GM18951 (cell line): ENCODE measurements around the gene CCL5.

ENCODE experiments used
- POLR2A ChIP-seq: IDR thresholded peaks from 4 replicates; pipeline ENCODE4 v1.6.1; 2011; ENCODE audit warnings: mild to moderate bottlenecking; ENCODE audit not compliant: insufficient read length, insufficient read depth; ENCODE audit errors: extremely low read depth
- in situ Hi-C: fragments of 300-500 bp; cut with MboI; formaldehyde crosslinking; loops from one replicate; pipeline ENCODE4 v1.12.0; 2022; ENCODE audit warnings: low sequenced_read_pairs, mixed read lengths, inconsistent platforms; ENCODE audit not compliant: unreplicated experiment

CCL5 gene

DNA sequence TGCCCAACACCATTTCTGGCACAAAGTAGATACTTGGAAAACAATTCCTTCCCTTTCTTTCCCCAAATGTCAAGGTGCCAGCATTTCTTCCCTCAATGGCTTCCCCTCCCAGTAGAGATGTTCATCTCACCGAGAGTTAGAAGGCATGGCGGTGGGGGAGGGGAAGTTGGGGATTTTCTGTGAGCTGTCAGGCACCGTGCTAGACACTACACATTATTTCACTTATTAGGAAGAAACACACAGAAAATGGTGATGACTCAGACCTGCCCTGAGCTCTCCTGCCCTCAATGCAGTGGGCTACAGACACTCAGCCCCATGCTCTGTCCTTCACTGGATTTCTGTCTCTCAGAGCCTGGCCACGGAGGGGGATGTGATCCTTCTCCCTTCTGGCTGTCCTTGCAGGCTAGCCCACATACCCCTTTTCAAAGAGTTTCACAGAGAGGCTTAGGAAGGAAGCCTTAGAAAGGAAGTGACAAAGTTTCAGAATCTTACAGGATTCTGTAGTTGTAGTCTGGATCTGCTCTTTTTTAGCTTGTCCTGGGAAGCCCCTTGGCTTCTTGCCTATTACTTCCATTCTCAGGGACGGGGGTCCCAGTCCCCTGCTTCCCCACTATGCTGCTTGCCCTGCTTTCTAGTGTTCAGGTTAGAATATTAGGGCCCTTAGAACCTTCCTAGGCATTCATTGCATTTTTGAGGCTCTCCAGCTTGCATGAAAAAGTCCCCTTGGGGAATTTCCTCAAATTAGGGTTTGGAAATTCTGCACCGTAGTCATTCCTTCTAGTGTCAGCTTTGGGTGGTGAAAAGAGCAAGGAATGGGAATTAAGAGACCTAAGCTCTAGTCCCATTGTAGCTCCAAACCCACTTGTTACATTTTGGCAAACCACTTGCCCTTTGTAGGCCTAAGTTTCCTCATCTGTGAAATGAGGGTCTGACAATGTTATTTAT, 12.2 kb upstream of the CCL5 start:
- TF ChIP-seq POLR2A = no peak
- in situ Hi-C loops = no loop called here

DNA sequence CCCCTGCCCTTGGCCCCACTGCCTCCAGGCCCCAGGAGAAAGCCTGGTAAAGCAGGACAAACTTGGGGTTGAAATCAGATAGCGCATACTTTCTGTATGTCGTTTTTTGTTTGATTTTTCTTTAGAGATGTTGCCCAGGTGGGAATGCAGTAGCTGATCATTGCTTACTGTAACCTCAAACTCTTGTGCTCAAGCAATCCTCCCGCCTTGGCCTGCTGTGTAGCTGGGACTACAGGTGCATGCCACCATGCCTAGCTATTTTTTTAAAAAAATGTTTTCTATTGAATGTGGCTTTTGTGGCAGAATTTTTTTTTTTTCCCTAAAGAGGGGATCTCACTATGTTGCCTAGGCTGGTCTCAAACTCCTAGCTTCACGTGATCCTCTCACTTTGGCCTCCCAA, 11.1 kb upstream of the CCL5 start:
- in situ Hi-C loops = no loop called here
- TF ChIP-seq POLR2A = no peak

DNA sequence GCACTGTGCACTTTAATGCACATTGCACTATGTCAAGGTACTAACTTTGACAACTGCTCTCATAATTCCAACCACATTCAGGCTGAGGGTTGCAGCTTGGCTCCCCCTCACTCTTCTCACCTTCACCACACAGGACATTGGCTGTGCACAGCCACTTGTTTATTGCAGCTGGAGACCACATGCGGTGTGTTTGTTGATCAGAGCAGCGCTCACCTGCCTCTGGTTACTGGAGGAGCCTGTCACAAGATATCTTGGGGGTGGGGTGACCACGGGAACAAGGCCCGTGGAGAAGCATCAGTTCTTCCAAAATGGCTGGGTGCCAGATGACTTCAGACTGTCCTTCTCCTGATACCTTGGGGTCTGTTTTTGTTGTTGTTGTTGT, 10.6 kb upstream of the CCL5 start:
- TF ChIP-seq POLR2A = no peak
- in situ Hi-C loops = no loop called here

DNA sequence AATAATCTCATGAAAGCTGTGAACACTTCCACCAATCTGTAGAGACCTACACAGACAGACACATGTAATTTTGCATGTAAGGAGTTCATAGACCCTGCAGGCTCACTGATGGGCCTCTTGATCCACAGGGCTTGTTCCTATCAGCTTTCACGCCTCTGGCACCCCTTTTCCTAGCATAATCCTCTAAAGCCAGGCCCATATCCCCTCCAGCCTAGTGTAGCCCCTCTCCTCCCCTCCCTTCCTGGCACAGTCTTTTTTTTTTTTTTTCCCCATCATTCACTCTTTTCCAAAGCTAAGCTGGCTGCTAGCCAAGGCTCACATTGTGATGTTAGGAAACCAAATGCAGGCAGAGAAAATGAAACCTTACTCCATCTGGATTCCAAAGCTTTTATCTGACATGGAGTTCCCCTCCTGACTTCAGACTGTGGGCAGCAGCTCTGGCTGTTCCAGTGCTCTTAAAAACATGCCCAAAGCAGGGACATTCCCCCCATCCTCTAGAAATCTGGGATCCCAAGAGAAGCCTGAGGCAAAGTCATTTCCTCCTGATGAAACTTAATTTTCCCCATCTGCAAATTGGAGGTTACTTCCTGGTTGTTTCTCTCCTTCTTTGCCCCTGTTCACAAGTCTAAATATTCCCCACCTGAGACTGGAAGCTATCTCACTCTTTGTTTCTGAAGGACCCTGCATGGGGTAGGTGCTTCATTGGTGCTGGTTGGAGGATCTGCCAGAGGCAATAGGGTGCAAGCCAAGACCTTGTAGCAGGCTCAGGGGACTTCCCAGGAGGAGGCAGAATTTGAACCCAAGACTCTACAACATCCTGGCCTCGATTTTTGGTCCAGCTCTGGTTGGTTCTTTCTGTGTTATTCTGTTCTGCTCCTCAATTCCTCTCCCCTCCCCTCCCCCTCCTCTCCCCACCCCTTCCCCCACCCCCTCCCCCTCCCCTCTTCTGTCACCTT, 9.9 kb upstream of the CCL5 start:
- in situ Hi-C loops = no loop called here
- no peak for TF ChIP-seq POLR2A

DNA sequence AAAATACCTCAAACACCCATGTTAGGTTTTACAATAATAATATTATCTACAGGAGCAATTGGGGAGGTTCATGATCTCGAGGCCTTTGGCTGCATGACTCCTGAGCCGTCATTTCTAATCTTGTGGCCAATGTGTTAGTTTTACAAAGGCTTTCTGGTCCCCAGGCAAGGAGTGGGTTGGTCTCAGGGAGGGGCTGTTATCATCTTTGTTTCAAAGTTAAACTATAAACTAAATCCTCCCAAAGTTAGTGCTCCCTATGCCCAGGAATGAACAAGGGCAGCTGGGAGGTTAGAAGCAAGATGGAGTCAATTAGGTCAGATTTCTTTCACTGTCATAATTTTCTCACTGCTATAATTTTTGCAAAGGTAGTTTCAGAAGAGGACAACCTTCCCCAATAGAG, 9.1 kb upstream of the CCL5 start:
- in situ Hi-C loops = no loop called here
- no peak for TF ChIP-seq POLR2A

DNA sequence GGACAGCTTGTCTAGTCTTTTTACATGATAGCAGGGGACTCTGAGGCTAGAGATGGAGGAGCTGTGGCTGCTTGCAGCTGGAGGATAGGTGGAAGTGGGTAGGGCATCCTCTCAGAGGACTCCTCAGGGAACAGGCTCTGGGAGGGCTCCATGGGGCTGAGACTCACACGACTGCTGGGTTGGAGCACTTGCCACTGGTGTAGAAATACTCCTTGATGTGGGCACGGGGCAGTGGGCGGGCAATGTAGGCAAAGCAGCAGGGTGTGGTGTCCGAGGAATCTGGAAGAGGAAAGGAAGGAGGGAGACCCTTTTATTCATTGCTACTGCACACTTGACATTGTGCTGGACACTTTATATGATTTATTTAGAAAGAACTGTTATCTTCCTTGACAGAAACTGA, 1.8 kb downstream of the CCL5 start:
- TF ChIP-seq POLR2A = no peak
- in situ Hi-C loops = no loop called here

DNA sequence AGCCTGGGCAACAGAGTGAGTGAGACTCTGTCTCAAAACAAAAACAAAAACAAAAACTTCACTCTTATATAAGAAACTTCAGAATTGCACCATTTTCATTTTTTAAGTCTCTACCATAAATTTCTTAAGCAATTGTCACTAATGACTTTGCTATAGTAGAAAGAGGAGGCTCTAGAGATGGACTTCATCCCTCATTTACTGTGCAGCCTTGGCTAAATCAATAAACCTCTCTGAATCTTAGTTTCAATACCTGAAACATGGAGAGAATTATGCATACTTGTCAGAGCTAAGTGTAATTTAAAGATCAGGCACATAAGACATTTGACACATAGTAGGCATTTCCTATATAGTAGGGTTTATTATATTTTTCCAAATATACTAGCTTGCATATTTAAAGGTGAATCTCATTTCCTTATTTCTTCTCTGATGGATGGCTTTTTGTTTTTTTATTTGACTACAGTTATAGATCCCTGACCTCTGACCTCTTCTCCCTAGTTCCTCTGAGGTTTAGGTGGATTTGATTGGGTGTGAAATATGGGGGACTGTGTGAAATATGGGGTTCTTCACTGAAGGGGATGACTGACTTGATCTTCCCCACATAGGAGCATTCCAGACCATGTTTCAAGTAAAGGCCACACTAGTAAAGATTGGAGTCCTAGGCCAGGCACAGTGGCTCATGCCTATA, 2.7 kb downstream of the CCL5 start:
- in situ Hi-C loops = no loop called here
- no peak for TF ChIP-seq POLR2A

DNA sequence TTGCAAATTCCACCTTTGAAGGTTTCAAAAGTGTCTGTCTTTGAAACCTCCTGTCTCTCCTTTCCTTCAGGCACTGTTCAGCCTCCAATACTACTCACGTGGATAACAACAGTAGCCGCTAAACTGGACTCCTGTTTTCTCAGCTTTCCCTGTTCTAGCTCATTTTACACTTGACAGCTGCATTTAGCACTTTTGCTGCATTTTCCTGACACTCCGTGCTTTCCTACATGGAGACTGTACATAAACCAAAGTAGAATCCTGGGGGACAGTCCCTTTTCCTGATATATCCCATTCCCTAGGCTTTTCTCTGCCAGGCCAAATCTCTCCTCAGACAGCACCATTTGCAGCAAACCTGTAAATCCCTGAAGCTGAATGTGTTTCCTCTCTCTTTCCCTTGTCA, 3.6 kb downstream of the CCL5 start:
- in situ Hi-C loops = no loop called here
- no peak for TF ChIP-seq POLR2A

DNA sequence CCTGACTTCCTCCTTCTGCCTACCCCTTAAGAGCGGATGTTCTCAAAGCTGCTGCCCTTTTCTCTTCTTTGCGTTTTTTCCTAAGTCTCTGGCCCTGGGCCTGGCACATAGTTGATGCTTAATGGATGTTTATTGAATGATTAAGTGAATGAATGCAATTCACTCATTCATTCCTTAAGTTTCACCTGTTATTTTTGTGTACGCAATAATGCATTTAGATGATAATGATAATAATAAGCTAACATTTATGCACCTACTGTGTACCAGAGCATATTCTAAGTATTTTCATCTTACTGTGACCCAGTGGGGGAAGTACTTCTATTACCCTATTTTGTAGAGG, 4.4 kb downstream of the CCL5 start:
- no peak for TF ChIP-seq POLR2A
- in situ Hi-C loops = no loop called here

DNA sequence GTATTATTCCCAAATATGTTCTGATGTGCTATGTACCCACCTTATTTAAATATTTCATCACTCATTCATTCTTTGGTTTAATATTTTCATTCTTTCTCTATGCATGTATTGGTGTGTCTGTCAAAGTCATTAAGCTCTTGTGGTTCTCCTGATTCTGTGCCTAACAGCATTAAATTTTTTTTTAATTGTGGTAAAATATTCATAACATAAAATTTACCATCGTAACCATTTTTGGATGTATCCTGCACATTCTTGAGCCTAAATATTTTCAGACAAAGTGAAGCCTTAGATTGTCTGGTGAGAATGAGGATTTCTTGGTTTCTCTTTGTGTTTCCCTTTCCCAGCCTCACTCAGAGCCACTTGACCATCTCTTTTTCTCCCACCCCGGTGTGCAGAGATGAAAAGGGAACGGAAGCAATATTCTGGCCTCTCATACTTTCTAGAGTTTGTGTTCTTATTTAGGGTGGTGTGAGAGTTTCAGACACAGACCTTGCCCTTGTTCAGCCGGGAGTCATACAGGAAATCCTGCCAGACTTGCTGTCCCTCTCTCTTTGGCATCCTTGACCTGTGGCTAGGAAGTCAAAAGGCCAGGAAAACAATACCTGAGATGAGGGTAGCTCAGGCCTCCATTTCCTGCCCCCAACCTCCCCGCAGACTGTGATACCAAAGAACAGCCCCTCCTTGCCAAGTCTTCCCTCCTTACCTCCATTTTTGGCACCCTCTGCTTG, 4.9 kb downstream of the CCL5 start:
- TF ChIP-seq POLR2A = no peak
- in situ Hi-C loops = no loop called here

DNA sequence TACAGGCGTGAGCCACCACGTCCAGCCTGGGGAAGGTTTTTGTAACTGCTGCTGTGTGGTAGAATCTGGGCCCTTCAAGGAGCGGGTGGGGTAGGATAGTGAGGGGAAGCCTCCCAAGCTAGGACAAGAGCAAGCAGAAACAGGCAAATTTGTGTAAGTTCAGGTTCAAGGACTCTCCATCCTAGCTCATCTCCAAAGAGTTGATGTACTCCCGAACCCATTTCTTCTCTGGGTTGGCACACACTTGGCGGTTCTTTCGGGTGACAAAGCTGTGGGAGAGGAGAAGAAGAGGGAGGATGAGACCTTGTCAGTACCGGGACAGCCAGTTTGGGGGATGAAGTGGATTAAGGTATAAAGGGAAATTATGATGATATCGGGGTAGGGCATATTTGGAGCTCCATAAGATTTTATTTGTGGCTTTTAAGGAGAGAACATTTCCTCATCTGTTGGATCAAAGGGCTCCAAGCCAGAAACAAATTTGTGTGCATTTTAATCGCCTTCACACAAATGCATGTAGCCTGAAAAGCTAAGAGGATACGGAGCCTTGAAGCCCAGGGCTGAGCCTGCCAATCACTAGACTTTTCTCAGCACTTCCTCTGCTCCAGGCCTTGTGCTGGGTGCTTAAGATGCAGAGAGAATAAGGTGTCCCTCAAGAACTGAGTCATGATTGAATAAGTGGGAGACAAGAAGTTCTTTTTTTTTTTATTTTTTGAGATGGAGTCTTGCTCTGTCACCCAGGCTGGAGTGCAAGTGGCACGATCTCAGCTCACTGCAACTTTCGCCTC, 7.8 kb downstream of the CCL5 start:
- in situ Hi-C loops = no loop called here
- no peak for TF ChIP-seq POLR2A
